ENCODE measurements around the gene DLK1.

DNA sequence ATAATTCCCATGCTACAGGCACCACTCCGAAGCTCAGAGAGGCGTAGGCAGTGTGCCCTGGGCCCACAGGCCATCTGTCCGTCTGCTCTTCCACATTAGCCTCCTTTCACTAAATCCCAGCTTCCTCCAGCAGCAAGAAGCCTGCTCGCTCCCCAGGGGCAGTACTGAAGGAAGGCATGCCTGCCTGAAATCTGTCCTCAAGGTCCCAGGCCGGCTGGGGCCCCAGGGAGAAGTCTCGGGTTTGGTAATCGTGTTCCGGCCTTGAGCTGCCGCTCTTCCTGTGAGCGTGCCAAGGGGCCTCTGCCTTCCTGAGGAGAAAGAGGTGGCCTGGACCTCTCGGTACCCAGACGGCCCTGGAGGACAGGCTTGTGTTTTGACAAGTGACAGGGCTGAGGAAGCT lies 15.2 kb upstream of the DLK1 start:
- TF ChIP-seq EP300 (IDR thresholded peaks at IDR 0.05; ENCODE audit: borderline replicate concordance) (no peak), CEBPB (IDR thresholded peaks at IDR 0.05) (no peak), TCF12 (IDR thresholded peaks at IDR 0.05; ENCODE audit: low read depth) (no peak), CREB1 (IDR thresholded peaks at IDR 0.05; ENCODE audit: low read depth) (no peak), YY1 (IDR thresholded peaks at IDR 0.05; ENCODE audit: low read depth) (no peak), RAD21 (IDR thresholded peaks at IDR 0.05; ENCODE audit: low read depth) (no peak), NFIC (IDR thresholded peaks at IDR 0.05) (no peak), TAF1 (IDR thresholded peaks at IDR 0.05; ENCODE audit: low read depth) (no peak)
- TF ChIP-seq, protein P1, sequence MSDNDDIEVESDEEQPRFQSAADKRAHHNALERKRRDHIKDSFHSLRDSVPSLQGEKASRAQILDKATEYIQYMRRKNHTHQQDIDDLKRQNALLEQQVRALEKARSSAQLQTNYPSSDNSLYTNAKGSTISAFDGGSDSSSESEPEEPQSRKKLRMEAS (IDR thresholded peaks at IDR 0.05): no peak
